Stimulated activated naive CD4-positive, alpha-beta T cell (primary cell): ENCODE results near the gene PNPO.
"Not testable (repeated sequence)": the region's sequence is repeated elsewhere in the genome, so short reads cannot be mapped to it uniquely, and the experiment has no call there.

ENCODE experiments used
- DNase-seq, 6 experiments: peaks; one replicate each; lab custom pipeline; 2025; lab: John Stamatoyannopoulos, UW

PNPO gene

DNA sequence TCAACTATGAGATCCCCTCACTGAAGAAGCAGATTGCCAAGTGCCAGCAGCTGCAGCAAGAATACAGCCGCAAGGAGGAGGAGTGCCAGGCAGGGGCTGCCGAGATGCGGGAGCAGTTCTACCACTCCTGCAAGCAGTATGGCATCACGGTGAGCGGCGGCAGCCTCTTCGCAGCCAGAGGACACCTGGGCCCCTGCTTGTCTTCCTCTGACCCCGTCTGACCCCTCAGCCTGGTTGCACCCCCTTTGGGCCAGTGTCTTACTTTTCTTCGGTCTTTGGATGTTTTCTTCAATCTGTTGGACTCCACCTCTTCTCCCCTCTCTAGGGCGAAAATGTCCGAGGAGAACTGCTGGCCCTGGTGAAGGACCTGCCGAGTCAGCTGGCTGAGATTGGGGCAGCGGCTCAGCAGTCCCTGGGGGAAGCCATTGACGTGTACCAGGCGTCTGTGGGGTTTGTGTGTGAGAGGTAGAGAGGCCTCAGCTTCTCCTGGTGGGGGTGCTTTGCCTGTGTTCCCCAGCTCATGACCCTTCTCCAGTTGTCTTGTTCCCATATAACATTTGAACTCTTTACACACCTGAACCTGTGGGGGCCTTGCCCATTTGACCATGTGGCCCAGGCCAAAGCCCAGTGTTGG, 33.9 kb downstream of the PNPO start:
- no peak for DNase-seq

DNA sequence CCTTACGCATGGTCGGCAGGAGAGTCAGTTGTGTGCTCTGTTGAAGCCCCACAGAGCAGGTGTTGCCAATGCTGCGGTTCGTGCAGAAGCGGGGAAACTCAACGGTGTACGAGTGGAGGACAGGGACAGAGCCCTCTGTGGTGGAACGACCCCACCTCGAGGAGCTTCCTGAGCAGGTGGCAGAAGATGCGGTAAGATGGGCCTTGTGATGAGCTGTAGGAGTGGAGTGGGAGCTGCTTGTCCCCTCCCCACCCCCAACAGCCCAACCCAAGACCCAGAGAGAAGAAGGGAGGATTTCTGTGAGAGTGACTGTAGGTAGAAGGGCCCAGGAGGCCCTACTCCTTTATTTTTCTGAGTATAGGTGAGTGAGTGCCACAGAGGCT, 34.4 kb downstream of the PNPO start:
- no peak for DNase-seq

DNA sequence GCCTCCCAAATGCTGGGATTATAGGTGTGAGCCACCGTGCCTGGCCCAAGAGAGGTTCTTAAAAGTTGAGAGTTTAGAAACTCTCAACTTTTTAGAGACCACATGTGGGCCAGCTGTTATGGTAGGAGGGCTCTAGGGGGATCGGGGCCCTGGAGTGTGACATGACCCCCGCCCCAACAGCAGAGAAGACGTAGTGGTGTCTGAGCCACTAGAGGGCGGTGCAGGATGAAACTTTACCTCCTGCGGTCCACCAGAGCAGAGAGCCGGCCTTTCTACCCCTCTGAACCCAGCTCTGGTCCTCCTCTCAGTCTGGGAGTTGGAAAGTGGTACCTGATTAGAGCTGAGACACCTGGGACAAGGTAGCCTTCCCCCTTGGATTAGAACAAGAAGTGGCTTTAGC, 37.0 kb downstream of the PNPO start:
- DNase-seq: peak; percentile 2 to 18 (median 10)

DNA sequence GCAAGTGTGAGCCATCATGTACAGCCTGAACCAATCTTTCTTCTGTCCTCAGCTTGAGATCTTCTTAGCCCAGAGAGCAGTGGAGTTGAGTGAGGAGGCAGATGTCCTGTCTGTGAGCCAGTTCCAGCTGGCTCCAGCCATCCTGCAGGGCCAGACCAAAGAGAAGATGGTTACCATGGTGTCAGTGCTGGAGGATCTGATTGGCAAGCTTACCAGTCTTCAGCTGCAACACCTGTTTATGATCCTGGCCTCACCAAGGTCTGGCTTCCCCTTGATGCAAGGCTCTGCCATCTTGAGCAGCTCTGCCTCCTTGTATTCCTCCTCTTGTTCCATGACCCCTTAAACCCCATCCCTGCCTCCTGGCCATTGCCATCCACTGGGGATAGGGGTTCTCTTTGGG, 39.2 kb downstream of the PNPO start:
- no peak for DNase-seq

DNA sequence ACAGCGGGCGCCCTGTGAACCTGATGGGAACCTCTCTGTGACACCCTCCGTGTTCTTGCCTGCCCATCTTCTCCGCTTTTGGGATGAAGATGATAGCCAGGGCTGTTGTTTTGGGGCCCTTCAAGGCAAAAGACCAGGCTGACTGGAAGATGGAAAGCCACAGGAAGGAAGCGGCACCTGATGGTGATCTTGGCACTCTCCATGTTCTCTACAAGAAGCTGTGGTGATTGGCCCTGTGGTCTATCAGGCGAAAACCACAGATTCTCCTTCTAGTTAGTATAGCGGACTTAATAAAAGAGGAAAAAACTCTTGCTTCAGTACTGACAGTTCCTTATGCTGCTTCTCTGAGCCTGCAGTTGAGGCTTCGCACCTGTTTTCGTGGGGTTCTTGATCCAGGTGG, 40.1 kb downstream of the PNPO start:
- no peak for DNase-seq

DNA sequence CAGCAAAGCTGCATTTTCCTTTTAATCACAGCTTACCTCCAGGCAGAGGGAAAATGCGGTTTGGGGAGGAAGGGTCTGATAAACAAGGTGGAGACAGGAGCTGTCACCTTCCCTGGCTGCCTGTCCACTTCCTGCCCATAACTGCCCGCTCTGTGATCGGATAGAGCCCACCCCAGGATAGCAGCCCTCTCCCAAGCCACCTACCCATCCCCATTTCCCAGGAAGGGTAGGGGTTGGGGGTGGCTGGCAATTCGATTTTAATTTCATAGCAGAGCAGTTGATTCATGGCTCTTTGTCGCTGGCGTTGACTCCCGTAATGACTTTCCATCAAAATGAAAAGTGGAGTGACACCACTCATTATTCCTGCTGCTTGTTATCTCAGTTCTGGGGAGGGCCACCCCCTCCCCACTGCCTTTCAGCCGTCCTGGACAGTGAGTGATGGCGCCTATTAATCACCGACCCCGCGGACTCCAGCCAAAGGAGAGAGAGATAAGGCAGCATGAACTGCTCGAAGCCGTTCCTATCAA, 40.8 kb downstream of the PNPO start:
- no peak for DNase-seq

DNA sequence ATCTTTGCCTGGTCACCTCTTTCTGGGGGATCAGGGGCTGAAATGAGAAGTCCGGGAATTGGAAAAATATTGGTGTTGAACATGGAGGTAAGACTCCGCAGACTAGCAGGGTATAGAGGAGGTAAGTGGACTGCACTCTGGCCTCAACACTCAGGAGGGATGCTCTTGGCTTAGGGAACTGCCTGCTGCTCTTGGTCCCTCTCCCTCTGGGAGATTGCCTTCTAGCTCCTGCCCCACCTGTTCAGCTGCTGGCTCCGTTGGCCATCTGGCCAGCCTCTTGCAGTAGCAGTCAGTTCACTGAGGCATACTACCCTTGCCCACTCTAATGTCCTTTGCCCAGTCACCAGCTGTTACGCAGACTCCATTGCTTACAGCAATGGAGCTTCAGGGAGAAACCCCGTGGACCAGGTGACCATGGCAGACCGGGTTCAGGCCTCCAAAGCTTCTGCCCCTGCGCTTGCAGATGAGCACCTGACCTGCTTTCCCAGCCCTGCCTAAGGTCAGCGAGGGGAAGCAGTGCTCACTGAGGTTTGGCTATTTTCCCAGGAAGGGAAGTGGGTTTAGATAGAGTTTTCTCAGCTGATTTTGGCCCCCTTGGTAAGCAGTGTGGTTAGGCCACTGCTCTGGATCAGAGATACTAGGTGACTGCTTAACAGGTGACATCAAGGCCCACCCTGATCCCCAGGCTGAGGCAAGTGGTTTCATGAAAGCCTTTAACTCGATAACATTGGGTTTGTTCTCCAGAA, 41.4 kb downstream of the PNPO start:
- no peak for DNase-seq

DNA sequence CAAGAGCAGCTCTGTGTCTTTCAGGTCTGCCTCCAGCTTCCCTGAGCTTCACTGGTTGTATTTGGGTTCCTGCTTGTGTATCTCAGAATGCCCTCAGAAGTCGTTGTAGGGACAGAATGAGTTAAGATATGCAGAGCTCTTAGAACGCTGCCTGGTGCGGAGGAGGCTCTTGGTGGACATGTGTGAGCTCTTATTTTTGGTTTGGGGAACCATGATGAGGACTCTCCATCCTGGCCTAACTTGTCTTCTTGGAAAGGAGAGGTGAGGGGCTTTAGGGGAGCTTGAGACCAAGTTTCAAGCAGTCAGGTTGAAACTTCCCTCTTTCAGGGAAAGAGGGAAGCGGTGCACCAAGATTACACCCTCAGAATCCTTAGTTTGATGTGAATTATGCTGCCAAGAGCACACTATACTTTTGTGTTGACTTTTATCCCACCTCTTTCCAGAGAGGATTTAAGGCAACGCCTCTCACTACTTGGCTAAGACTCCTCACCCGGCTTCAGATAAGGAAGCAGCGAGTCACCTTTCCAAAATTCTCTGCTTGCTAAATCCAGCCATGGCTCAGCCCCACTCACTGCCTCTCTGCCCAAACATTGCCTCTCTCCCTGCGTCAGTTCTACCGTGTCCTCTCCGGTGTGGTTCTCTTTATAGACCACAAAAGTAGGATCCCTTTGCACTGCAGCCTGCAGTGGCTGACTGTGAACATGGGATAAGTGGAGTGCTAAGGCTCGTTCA, 42.3 kb downstream of the PNPO start:
- no peak for DNase-seq

DNA sequence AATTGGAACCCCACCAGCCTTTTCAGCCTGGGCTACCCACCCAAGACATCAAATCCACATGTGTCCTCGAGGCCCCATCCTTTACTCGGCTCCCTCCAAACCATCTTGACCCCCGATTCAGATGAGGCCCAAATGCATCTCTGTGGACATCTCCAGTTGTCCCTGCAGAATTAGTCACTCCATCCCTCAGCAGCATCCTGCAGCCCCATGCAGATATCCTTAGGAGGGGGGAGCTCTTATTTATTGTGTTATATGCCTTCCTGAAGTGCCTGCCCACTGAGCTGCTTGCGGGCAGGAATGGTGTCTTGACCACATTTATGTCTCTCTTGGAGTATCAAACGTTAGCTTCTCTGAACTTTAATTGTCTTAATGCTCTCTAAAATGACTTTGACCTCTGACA, 45.1 kb downstream of the PNPO start:
- no peak for DNase-seq

DNA sequence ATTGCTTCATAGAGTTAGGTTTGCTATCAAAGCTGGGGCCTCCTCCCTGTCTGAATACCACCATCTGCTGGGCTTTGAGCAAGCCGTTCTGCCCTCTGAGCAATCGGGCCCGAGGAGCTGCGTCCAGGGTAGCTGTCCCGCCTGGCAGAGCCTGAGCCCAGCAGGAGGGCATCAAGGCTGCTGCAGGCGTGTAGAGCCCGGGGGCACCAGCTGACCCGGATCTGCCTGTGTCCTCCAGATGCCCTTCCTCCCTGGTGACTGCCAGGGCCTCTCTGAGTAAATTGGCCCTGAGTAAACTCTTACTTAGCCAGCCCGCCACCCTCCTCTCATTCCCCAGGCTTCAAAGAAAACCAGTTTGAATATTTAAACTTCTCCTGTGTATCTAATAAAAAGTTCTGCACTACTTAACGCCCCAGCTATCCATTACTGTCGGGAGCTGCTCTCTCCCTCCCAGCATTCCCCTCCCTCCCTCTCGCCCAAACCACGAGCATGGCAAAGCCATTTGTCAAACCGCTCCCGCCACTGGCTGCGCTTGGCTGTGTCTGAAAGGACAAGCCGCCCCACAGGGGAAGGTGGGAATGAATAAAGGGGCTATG, 46.0 kb downstream of the PNPO start:
- no peak for DNase-seq

DNA sequence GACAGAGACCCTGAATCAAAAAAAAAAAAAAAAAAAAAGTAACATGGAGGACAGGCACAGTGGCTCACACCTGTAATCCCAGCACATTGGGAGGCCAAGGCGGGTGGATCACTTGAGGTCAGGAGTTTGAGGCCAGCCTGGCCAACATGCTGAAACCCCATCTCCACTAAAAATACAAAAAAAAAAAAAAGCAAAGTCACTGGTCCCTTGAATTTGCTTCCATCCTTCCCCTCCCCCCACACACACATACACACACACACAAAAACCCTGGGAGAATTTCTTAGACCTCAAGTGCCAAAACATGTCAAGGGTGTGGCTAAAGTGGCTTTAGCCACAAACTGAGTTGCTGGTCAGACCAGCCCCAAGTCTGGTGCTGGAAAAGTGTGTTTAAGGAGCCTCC, 47.1 kb downstream of the PNPO start:
- DNase-seq: not testable (repeated sequence)

DNA sequence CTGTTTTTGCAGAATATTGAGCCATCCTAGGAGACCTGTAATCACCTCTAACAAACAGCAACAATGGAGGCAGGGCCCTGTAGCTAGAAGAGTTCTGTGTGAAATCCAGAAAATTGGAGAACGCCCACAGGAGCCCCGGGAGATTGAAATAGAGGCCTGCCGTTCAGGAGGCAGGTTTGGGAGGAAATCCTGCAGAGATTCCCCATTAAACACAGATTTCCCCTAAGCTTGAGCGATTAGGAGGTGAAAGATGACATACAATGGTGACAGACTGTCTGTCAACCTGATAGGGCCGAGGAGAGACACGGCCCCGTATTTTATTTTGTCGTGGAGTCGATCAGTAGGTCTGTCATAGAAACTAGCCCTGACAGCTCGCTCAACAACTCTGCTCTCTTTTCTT, 47.8 kb downstream of the PNPO start:
- no peak for DNase-seq

DNA sequence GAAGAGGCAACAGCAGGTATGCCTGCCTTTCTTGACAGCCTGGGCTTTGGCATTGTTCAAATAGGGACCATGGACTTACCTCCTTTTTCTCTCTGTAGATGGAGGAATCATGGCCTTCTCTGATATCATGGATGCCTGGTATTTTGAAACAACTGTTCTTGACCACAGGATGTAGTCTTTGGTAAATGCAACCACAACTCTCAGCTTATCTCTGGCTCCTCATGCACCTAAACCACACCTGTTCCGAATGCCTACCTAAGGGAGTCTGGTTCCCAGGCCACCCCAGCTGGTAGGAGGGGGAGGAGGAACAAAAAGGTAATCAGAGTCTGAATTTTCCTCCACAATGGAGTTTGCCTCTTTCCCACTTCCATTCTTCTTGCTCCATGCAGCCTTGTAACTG, 48.3 kb downstream of the PNPO start:
- no peak for DNase-seq

DNA sequence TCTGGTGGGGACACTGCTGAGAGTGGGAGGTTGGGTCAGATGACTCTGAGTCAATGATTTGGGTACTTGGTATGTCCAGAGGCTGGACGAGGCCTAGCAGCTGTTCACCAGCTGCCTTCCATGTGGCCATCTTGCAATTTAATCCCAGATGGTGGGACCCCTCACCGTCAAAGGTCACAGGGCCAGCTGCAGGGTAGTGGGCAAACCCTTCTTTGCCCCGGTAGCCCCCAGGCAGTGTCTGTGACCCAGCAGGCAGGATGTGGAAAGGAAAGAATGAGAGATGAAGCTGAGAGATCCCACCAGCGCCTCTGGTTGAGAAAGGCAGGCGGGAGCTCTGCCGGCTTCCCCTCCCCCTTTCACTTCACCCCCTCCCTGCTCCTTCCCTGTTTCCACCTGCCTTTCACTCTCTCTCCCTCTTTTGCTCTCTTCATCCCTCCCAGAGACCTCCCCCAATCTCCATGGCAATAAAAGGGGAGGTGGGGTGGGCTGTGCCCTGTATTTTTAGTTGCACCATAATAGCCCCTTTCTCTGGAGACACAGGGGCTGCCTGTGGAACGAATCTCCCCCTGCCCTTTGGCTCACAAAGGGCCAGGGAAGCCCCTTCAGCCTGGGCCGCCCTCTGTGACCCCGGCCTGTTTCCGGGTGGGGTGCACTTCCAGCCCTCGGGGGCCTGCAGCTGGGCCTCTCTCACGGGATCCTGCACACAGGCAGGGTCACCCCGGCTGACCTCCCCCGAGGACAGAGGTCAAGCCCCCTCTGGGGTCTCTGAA, 49.8 kb downstream of the PNPO start:
- no peak for DNase-seq

DNA sequence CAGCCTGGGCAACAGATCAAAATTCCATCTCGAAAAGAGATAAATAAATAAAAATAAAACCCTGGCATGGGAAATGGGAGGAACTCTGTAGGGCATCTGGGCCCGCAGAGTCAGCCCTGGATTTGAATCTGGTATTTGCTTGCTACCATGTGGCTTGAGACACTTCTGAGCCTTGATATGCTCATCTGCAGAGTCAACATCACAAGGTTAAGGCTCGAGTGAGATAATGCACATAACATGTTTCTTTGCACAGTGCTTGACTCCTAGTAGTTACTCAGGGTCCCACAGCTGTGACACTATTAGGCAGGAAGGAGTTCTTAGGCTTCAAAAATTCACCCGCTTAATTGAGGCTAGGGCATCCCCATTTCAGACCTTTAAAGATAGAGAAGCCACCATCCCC, 50.8 kb downstream of the PNPO start:
- DNase-seq: no peak

DNA sequence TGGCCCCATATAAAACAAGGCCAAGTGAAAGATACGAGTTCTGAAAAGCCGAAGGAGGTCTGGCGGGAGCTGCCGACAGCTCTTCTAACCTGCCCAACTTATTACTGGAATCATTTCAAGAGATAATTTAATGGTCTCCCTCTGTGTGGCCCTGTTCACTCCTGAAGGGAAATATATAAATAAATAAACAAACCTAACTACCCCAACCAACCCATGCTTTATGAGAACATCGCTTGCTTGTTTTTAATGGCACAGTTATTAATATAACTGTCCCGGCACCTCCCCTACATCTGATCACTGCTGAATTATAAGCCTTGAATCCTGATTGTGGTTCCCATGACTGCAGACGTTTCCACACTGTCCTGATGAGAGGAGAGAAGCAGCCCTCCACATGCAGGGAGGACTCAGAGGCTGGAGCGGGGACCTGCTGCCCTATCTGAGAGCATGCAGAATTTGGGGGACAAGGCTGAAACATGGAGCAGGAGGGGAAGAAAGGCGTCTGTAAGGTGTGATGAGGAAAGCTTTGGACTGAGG, 51.7 kb downstream of the PNPO start:
- DNase-seq: no peak

DNA sequence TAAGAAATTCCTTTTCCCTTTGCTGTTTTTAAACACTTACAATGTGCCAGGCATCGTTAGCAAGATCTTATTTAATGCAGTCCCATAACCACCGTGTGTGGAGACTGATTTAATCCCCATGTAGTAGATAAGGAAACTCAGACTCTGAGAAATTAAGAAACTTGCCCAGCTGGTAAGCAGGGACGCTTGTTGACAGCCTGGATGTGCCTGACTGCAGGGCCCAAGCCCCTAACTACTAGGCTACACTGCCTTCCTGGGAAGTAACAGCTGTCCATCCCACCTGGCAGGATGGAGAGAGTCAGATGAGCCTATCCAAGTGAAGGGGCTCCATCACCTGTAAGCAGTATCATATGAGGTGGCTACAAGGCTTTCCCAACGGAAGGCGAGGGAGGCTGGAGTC, 52.6 kb downstream of the PNPO start:
- no peak for DNase-seq

DNA sequence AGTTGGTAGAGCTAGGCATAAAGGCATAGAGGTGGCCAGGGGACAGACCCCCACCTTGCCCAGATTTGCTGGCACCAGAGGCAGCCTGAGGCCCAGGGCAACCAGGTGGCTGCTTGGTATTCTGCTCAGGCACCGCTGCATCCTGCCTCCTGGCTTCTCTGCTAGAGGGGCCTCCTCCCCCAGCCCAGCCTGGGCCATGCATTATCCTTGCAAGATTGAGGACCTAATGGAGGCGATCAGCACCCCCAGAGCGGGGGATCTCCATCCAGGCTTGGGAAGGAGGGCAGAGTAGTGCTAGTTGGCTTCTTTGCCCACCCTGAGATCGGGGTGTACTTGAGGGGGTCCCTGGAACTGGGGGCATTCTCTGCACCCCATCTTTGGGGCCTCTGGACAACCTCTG, 53.4 kb downstream of the PNPO start:
- DNase-seq: no peak

DNA sequence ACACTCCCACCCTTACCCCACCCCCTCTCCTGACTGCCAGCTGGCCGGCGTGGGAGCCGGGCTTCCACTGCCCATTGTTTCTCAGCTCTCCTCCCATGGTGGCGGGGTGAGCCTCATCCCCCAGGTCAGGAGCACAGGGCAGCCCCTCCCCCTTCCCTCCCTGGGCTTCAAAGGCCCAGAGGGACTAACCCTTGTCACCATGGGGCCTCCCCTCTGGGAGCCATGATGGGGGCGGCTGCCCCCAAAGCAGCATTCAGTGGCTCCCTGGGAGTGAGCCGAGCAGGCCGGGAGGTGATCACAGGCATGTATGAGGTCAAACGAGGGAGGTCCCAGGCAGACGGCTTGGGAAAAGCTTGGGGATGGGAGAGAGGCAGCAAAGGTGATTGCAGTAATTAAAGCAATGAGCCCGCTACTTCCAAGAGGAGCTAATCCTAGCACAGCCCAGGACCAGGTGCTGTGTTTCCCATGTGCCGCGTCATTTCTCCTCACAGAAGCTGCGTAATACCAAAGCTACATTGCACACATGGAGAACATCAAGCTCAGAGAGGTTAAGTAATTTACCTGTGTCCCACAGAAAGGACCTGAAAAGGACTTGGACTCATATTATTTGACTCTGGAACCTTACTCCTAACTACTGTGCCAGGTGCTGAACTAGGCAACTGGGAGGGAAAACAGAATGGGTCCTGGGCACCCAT, 54.0 kb downstream of the PNPO start:
- DNase-seq: no peak

DNA sequence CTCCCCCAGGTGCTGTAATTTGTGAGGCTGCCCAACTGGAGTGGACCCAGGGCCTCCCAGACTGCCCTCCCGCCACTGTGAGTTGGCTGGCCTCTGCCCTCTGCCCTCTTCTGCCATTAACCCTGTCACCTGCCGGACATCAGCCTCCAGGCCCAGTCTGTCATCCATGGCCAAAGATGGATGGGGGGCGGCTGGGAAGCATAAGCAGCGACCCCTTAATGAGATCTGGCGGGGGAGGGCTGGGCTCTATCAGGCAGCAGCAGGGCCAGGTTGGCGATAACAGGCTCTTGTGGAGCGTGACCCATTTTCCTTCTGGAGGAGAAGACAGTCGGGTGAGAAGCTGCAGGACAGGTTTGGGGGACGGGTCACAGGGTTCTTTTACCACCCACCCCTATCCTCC, 54.8 kb downstream of the PNPO start:
- no peak for DNase-seq

DNA sequence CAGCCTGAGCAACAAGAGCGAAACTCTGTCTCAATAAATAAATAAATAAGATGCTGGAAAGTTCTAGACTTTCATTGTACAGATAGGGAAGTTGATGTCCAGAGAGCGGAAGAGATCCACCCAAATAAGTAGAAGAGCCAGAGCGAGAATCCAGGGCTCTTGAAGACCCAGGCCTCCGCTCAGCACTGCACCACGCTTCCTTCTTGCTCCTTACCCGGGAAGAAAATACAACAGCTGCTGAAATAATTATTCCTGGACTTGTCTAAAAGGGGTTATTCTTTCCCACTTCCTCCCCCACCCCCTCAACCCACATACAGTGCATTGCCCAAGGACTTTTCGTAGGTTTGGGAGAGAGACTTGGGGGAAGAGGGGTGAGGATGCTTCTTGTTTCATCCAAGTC, 56.2 kb downstream of the PNPO start:
- DNase-seq: no peak
